ENCODE results near the gene MMAA. TPM values are rescaled to one million over a fixed set of nuclear protein-coding genes. Genes with fewer than 3 reads are reported as not detected.
A peak's percentile ranks its signal among the peaks of the same experiment; 100 is the strongest.

MMAA gene
- total and polyA plus RNA-seq, 7 donors = 3.6 to 21.9 (median 13.3) TPM

DNA sequence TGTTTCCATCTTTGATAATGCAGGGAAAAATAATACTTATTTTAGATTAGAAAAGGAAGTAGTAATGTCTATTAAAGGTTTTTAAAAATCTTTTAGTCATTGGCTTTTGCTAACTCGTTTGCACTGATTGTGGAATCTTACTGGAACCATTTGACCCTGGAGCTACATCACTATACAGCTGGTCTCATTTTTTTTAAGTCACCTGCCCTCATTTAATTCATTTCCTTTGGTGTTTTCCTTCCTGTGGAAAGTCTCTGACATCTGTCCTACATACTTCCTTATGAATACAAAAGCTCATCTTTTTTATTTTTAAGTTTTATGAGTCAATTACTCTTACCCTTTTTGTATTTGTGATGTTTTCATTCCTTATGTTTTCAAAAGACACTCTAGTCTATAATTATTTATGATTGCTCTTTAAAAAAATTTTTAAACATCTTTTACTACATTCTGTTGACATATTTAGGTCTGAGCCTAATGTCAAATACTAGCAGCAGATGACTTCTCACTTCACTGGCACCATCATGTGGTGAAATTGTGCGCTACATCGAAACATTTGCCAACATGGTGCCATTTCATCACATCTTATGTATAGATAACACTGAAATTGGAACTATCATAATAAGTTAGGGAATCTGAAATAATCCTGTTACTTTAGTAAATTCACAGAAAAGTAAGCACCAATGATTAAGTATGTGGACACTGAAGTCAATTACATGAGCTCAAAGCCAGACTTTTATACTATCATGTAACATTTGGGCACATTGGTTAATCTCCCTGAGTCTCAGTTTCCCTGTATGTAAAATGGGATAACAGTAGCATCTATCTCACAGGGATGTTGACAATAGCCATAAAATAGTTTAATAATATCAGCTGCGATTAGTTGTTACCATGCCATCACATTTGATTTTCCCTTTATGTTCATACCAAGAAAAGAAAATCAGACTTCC lies 9.4 kb upstream of the MMAA start:
- peak; percentile 52 to 78 (median 66) for ATAC-seq
- TF ChIP-seq, protein P1, sequence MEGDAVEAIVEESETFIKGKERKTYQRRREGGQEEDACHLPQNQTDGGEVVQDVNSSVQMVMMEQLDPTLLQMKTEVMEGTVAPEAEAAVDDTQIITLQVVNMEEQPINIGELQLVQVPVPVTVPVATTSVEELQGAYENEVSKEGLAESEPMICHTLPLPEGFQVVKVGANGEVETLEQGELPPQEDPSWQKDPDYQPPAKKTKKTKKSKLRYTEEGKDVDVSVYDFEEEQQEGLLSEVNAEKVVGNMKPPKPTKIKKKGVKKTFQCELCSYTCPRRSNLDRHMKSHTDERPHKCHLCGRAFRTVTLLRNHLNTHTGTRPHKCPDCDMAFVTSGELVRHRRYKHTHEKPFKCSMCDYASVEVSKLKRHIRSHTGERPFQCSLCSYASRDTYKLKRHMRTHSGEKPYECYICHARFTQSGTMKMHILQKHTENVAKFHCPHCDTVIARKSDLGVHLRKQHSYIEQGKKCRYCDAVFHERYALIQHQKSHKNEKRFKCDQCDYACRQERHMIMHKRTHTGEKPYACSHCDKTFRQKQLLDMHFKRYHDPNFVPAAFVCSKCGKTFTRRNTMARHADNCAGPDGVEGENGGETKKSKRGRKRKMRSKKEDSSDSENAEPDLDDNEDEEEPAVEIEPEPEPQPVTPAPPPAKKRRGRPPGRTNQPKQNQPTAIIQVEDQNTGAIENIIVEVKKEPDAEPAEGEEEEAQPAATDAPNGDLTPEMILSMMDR (IDR thresholded peaks at IDR 0.05) = peak; percentile 78
- intact Hi-C loops (cut with DNase I) = loop anchor here (2.0 to 10.0 kb wide), 6 partner anchors 115 to 1435 kb away; partner anchors contain the start of gene SMAD1 (in 1 of the 2)
- no peaks in the 10 kb centered on the region for H3K36me3 ChIP-seq (ENCODE audit: insufficient read depth in 1 of 2, low read depth in 1 of 2)
- peak in 1 of 2 donors; percentile 24 for DNase-seq
- H3K4me1 ChIP-seq = no peaks in the 10 kb centered on the region
- WGBS, 3 donors = 49 to 65% (median 59%) methylated on average over 4 of the region's 4 CpGs
- no peaks in the 10 kb centered on the region for H3K9me3 ChIP-seq
- no peaks in the 10 kb centered on the region for H3K27me3 ChIP-seq (ENCODE audit: insufficient read depth in 3 of 3, low read length in 2 of 3)
- H3K27ac ChIP-seq = no peak overlapping the region
- no peak overlapping the region for H3K4me3 ChIP-seq

DNA sequence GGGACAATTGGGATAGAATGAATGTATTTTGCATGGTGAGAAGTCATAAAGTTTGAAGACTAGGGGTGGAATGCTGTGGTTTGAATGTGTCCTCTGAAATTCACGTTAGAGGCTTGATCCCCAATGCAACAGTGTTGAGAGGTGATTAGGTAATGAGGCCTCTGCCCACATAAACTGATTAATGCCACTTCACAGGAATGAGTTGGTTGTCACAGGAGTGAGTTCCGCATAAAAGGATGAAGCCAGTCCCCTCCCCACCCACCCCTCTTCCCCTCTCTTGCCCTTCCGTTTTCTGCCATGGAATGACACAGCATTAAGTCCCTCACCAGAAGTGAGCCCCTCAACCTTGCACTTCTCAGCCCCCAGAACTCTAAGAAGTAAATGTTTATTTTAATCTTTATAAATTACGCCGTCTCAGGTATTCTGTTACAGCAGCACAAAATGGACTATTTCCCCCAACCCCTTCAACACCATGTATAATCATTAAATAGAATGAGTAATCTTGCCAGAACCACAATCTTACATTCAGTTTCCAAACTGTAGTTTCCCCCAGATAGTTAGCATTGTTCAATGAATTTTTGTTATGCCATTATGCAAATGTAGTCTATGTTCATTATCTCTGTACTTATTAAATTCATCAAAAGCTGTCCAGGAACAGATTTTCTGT lies 5.5 kb upstream of the MMAA start:
- peaks cover 20% of the 10 kb centered on the region for H3K4me1 ChIP-seq
- H3K4me3 ChIP-seq = no peak overlapping the region
- no peaks in the 10 kb centered on the region for H3K9me3 ChIP-seq
- H3K27ac ChIP-seq = no peak overlapping the region
- no peak for ATAC-seq
- intact Hi-C loops (cut with DNase I) = loop anchor here (5.0 to 10.0 kb wide), 4 partner anchors 119 to 461 kb away; partner anchors contain the start of gene SMAD1 (in 1 of the 2)
- 76 to 89% (median 83%) methylated on average over 5 of the region's 5 CpGs for WGBS, 3 donors
- TF ChIP-seq, protein P1 (IDR thresholded peaks at IDR 0.05) = no peak
- H3K27me3 ChIP-seq (ENCODE audit: insufficient read depth in 3 of 3, low read length in 2 of 3) = no peaks in the 10 kb centered on the region
- no peaks in the 10 kb centered on the region for H3K36me3 ChIP-seq (ENCODE audit: insufficient read depth in 1 of 2, low read depth in 1 of 2)
- no peak for DNase-seq

DNA sequence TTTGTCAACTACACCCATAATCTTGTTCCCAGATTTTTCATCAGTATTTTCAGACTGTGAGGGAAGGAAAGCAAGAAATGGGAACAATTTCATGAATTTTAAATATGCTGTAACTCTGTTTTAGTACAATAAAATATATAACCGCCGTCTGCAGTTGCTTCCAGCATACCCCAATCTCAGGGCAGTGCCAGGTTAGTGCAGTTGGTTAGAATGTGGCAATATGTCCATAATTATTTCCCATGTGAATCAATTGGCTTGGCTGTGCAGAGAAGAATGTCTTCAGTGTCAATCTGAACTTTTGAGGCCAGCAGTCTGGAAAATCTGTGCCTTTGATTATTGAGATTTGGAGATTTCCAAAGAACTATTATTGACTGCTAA lies 5.0 kb upstream of the MMAA start:
- no peak overlapping the region for H3K4me3 ChIP-seq
- no peak for ATAC-seq
- H3K9me3 ChIP-seq = no peaks in the 10 kb centered on the region
- DNase-seq = no peak
- TF ChIP-seq, protein P1 (IDR thresholded peaks at IDR 0.05) = no peak
- intact Hi-C loops (cut with DNase I) = loop anchor here (5.0 to 10.0 kb wide), 4 partner anchors 119 to 462 kb away; partner anchors contain the start of gene SMAD1 (in 1 of the 2)
- H3K36me3 ChIP-seq (ENCODE audit: insufficient read depth in 1 of 2, low read depth in 1 of 2) = no peaks in the 10 kb centered on the region
- H3K4me1 ChIP-seq = peaks cover 20% of the 10 kb centered on the region
- 43 to 68% (median 50%) methylated on average over 2 of the region's 2 CpGs for WGBS, 3 donors
- H3K27me3 ChIP-seq (ENCODE audit: insufficient read depth in 3 of 3, low read length in 2 of 3) = no peaks in the 10 kb centered on the region
- H3K27ac ChIP-seq = no peak overlapping the region

DNA sequence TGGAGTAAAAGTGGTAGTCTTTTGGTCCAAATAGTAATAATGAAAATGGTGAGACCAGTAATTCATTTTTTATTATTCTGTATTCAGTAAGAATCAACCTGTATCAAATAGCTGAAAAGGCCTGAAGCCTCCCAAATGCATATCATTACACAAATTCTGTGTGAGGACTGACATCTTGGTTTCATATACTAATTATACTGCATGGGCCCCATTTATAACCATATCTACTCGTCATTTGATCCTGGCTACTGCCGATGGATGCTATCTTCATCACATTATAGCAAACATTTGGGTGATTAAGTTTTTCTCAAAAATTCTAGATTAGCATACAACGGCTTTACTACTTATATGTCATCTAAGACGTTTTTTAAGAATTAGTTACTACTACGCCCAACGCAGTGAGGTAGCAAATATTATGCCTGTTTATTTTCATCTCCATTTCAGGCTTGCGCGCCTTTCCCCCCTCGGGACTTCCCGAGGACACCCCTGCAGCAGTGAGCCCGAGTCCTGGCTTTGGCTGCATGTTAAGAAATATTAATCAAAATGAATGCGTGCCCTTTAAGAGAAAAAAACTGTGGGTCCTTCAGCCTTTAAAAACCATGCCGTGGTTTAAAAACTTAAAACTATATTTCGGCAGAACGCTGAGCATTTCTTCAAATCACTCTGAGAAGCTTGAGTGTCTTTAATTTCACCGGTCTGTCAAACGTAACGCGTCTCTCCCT lies 814 bp upstream of the MMAA start:
- ATAC-seq (peak; percentile 28 to 62 (median 35)), DNase-seq (peak; percentile 19 to 66)
- intact Hi-C loops (cut with DNase I) = loop anchor here (5.0 to 10.0 kb wide), 5 partner anchors 114 to 461 kb away; partner anchors contain the start of gene SMAD1 (in 1 of the 2)
- Histone ChIP-seq H3K9me3 (no peaks in the 10 kb centered on the region), H3K4me3 (peak overlapping the region; percentile 83), H3K36me3 (ENCODE audit: insufficient read depth in 1 of 2, low read depth in 1 of 2) (no peaks in the 10 kb centered on the region), H3K27me3 (ENCODE audit: insufficient read depth in 3 of 3, low read length in 2 of 3) (no peaks in the 10 kb centered on the region), H3K4me1 (peaks cover 37% of the 10 kb centered on the region), H3K27ac (peak overlapping the region; percentile 95)
- 2 to 3% (median 2%) methylated on average over 19 of the region's 19 CpGs for WGBS, 3 donors
- TF ChIP-seq, protein P1 (IDR thresholded peaks at IDR 0.05) = no peak
